ENCODE measurements around the gene CRNN. TPM values are rescaled to one million over a fixed set of nuclear protein-coding genes. Genes with fewer than 3 reads are reported as not detected.

Gene CRNN
- total RNA-seq, 1 experiment from 2014 or later: not detected

DNA sequence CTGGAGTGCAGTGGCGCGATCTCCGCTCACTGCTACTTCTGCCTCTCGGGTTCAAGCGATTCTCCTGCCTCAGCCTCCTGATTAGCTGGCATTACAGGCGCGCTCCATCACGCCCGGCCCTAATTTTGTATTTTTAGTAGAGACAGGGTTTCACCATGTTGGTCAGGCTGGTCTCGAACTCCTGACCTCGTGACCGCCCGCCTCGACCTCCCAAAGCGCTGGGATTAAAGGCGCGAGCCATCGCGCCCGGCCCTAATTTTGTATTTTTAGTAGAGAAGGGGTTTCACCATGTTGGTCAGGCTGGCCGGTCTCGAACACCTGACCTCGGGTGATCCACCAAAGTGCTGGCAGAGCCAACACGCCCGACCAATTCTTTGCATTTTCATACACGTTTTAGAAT, 48.6 kb upstream of the CRNN start:
- TF ChIP-seq CTCF (conservative IDR thresholded peaks at IDR 0.05): no peak
- peaks cover 1% of the 10 kb centered on the region; the same call in 1 of the 2 replicates for H3K27me3 Mint-ChIP-seq (ENCODE audit: low read depth)
- no peak overlapping the region for H3K27ac ChIP-seq (ENCODE audit: insufficient read length, low read depth, low read length)
- no peak overlapping the region for H3K4me2 ChIP-seq (ENCODE audit: insufficient read depth, insufficient read length, low read length)
- H4K20me1 ChIP-seq (ENCODE audit: control insufficient read depth, insufficient read depth, insufficient read length): no peaks in the 10 kb centered on the region
- no peak overlapping the region for H3K4me3 Mint-ChIP-seq
- no peak for DNase-seq
- H3T11ph ChIP-seq (ENCODE audit: low read length): no peak overlapping the region
- H3K9me3 ChIP-seq (ENCODE audit: control insufficient read depth, low read depth, low read length): peaks cover 17% of the 10 kb centered on the region
- H3K9me3 Mint-ChIP-seq: peaks cover 65 to 73% of the 10 kb centered on the region in 2 experiments
- H4K8ac ChIP-seq (replicated peaks; ENCODE audit: insufficient read length, low read depth, low read length): no peak overlapping the region
- no peaks in the 10 kb centered on the region; the same call in 1 of the 2 replicates for H3K79me2 ChIP-seq (ENCODE audit: insufficient read depth, low read length)
- no peaks in the 10 kb centered on the region for H3K23me2 ChIP-seq (ENCODE audit: insufficient read length, low read depth, low read length, poor library complexity, severe bottlenecking)
- no peaks in the 10 kb centered on the region for H3K4me1 ChIP-seq (ENCODE audit: insufficient read depth, low read length)
- no peak overlapping the region for H3K27ac Mint-ChIP-seq
- no peak overlapping the region for H3K9ac ChIP-seq (ENCODE audit: extremely low read depth, insufficient read length, low read length)
- H4K91ac ChIP-seq (ENCODE audit: insufficient read length, low read depth, low read length): no peak overlapping the region
- no peak overlapping the region for H4K5ac ChIP-seq (ENCODE audit: insufficient read length, low read depth, low read length)
- H2BK20ac ChIP-seq (ENCODE audit: low read depth, low read length, poor library complexity, severe bottlenecking): no peak overlapping the region
- H2BK15ac ChIP-seq (ENCODE audit: low read depth, low read length): no peak overlapping the region
- H3K79me1 ChIP-seq (ENCODE audit: insufficient read depth, low read depth, low read length, poor library complexity, severe bottlenecking): no peaks in the 10 kb centered on the region
- WGBS (ENCODE audit: extremely low coverage, insufficient read length, low lambda C conversion rate): no CpG with 5 or more reads among the region's 26 CpGs
- H3K36me3 Mint-ChIP-seq (ENCODE audit: insufficient read depth in 1 of 3, low read depth in 3 of 3): peaks cover 0 to 16% (median 8%) of the 10 kb centered on the region in 3 experiments; a peak in 5 of 7 replicates
- no peak overlapping the region for H2BK5ac ChIP-seq (ENCODE audit: insufficient read length, low read length)
- H3K14ac ChIP-seq (ENCODE audit: insufficient read depth, low read length): no peak overlapping the region
- H2AK5ac ChIP-seq (ENCODE audit: insufficient read length, low read length): no peak overlapping the region
- H3K18ac ChIP-seq (ENCODE audit: insufficient read length, low read depth, low read length): no peak overlapping the region
- no peak overlapping the region for H3K4ac ChIP-seq (ENCODE audit: low read depth, low read length)
- no peak overlapping the region for H2AFZ ChIP-seq (ENCODE audit: low read length)
- no peak overlapping the region for H2BK12ac ChIP-seq (ENCODE audit: insufficient read length, low read depth, low read length)
- no peaks in the 10 kb centered on the region for H3K4me1 Mint-ChIP-seq
- no peak overlapping the region for H2BK120ac ChIP-seq (ENCODE audit: low read depth, low read length, poor library complexity, severe bottlenecking)
- no peaks in the 10 kb centered on the region for H3K27me3 ChIP-seq (ENCODE audit: insufficient read depth, low read length)
- H3K56ac ChIP-seq (ENCODE audit: insufficient read length, low read depth, low read length): no peak overlapping the region
- H3K23ac ChIP-seq (ENCODE audit: insufficient read length, low read depth, low read length): no peak overlapping the region

Measured in H9 (cell line).